MM.1S (cell line): ENCODE measurements around the gene GPA33.

ENCODE experiments used
- EZH2 ChIP-seq: fragments of 300-600 bp; sonication (generic); optimal IDR thresholded peaks from 2 replicates; pipeline ENCODE3; 2017; ENCODE audit warnings: low read depth, mild to moderate bottlenecking, antibody characterized with exemption, low read length, mixed read lengths
- EZH2phosphoT487 ChIP-seq: fragments of 300-600 bp; sonication (generic); IDR thresholded peaks from 2 replicates; pipeline ENCODE4 v1.6.1; 2018; ENCODE audit warnings: antibody characterized with exemption, low read length
- TF ChIP-seq, protein P1 (sequence below): fragments of 300-600 bp; sonication (generic); IDR thresholded peaks from 2 replicates; pipeline ENCODE4 v1.5.1; 2016; ENCODE audit warnings: antibody characterized with exemption, low read length, mixed read lengths

DNA sequence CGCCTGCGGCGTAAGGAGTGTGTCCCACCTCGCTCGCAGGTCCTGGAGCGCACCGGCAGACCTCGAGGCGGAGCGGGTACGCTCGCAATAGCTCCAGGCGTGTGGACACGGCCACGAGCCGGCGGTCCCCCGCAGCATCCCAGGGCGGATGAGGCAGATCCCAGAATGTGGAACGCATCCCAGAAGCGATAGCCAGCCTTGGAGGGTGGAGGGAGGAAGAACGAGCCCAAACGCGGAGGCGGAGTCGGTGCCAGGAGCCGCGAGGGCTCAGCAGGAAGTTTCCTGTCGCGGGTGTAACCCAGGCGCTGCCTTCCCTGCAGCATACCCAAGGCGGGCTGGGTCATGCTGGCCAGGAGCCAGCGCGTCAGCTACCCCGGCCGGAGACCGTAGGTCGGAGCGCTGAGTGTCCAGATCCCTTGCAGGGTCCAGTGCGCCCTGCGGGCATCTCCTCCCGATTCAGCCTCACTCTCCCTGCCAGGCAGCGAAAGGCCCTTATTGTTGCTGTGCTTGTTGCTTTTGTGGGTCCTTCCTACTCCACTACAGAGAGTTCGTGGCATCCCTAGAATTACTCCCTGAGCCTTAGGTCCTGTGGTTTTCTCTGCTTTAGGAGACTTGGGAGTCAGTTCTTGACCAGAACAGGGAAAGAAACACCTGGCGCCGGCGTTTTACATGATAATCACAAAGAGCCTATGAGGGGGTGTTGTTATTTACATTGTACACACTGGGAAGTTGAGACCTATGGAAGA lies 31.4 kb upstream of the GPA33 start:
- TF ChIP-seq, protein P1, sequence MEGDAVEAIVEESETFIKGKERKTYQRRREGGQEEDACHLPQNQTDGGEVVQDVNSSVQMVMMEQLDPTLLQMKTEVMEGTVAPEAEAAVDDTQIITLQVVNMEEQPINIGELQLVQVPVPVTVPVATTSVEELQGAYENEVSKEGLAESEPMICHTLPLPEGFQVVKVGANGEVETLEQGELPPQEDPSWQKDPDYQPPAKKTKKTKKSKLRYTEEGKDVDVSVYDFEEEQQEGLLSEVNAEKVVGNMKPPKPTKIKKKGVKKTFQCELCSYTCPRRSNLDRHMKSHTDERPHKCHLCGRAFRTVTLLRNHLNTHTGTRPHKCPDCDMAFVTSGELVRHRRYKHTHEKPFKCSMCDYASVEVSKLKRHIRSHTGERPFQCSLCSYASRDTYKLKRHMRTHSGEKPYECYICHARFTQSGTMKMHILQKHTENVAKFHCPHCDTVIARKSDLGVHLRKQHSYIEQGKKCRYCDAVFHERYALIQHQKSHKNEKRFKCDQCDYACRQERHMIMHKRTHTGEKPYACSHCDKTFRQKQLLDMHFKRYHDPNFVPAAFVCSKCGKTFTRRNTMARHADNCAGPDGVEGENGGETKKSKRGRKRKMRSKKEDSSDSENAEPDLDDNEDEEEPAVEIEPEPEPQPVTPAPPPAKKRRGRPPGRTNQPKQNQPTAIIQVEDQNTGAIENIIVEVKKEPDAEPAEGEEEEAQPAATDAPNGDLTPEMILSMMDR, result no peak
- no peak for TF ChIP-seq EZH2
- no peak for TF ChIP-seq EZH2phosphoT487
